Fibroblast of pulmonary artery (primary cell): ENCODE results near the gene STK17B.

Source experiments
- DNase-seq: peaks from one replicate; pipeline ENCODE4 v3.0.0-alpha.2; 2010; ENCODE audit warnings: low read depth
- H3K4me3 ChIP-seq: replicated peaks from 2 replicates; pipeline ENCODE4 v1.5.1; 2011; ENCODE audit warnings: low read depth, mild to moderate bottlenecking, control low read depth, low read length, moderate library complexity
- TF ChIP-seq, protein P1 (sequence below): IDR thresholded peaks from 2 replicates; pipeline ENCODE4 v1.5.1; 2011; ENCODE audit warnings: mild to moderate bottlenecking, control low read depth, low read length, inconsistent platforms; ENCODE audit errors: missing control alignments

The STK17B gene

DNA sequence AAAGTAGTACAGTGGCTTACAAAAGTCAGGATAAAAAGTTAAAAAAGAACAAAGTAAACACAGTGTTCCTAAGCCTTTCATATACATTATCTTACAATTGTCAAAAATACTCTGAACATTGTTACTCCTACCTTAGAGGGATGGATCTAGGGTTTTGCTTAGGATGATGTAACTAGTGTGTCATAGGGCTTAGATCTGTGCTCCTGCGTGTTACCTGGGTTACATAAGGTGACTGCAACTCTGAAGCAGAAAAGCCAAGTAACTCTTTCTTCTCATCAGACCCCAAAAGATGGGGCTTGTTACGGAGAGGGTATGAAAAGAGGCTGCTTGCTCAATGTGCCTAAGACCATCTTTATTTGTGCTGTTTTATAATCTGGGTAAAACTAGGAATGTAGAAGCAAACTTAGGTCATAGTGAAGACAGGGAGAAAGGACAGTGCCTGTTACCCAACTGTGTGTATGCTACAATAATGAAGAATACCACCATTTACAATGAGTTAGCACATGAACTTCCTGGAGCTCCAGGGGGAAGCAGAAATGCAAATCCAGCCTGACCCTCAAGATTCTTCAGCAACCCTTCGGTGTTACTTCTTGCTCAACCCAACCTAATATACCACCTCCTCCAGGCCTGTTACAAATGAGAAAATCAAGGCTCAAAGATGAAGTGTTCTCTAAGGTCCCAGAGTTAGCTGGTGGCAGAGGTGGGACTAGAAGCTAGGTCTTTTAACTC, 42.0 kb upstream of the STK17B start:
- H3K4me3 ChIP-seq, result no peak overlapping the region
- no peak for DNase-seq
- TF ChIP-seq, protein P1, sequence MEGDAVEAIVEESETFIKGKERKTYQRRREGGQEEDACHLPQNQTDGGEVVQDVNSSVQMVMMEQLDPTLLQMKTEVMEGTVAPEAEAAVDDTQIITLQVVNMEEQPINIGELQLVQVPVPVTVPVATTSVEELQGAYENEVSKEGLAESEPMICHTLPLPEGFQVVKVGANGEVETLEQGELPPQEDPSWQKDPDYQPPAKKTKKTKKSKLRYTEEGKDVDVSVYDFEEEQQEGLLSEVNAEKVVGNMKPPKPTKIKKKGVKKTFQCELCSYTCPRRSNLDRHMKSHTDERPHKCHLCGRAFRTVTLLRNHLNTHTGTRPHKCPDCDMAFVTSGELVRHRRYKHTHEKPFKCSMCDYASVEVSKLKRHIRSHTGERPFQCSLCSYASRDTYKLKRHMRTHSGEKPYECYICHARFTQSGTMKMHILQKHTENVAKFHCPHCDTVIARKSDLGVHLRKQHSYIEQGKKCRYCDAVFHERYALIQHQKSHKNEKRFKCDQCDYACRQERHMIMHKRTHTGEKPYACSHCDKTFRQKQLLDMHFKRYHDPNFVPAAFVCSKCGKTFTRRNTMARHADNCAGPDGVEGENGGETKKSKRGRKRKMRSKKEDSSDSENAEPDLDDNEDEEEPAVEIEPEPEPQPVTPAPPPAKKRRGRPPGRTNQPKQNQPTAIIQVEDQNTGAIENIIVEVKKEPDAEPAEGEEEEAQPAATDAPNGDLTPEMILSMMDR, result no peak

DNA sequence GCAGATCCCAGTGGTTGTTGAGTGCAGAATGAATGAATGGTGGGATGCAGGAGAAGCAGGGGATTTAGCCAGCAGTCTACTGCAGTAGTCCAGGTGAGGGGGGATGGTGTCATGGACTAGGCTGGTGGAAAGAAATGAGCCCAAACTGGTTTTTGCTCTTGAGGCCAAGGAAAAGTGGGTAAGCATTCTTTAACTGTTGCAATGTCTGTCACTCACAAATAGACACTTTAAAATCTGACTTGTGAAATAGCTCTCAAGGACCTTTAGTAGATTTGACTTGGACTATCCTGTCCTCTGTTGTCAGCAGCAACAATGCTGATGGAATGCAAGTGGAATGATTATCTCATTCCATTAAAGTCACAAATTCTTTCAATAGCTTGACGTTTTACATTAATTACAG, 37.5 kb upstream of the STK17B start:
- TF ChIP-seq, protein P1, result no peak
- DNase-seq, result no peak
- H3K4me3 ChIP-seq, result no peak overlapping the region

DNA sequence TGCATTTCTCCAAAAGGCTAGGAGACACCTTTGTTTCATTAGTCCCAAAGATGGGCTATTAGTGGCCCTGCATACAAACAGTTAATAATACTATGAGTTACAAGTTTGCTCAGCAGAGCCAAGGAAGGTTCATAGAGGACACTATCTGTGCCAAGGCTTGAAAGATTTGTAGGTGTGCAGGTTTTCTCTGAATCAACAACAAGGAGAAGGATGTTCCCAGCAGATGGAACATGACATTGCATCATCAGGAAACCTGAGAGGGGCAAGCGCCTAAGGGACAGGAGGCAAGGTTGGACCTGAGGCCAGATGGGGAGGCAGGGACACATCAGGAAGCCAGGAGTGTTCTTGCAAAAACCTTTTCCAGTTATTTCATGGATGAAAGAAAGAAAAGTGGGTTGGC, 35.4 kb upstream of the STK17B start:
- TF ChIP-seq, protein P1, result no peak
- DNase-seq, result no peak
- H3K4me3 ChIP-seq, result no peak overlapping the region

DNA sequence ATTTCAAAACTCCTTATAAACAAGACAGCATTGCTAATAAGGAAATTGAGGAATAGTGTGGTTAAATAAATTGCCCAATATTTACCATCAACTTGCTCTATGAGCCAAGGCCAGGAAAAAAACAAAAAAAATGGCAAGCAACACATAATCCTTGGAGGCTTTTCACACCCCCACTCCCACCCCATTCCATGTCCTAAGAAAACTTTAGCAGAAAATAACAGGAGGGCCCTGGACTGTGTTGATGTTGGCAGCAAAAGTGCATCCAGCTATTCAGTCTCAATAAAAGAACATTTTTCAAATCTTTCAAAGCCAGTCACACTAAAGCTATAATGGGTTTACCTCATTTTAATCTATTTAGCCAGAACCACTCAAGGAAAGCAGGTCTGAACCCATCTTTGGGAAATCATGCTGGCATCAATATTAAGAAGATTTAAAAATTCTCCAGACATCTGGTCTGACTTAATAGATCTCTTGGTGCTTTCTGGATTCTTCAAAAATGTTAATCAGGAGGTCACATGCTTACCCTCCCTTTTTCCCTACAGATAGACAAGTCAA, 34.6 kb upstream of the STK17B start:
- no peak overlapping the region for H3K4me3 ChIP-seq
- DNase-seq, result peak; percentile 78
- TF ChIP-seq, protein P1, result no peak

DNA sequence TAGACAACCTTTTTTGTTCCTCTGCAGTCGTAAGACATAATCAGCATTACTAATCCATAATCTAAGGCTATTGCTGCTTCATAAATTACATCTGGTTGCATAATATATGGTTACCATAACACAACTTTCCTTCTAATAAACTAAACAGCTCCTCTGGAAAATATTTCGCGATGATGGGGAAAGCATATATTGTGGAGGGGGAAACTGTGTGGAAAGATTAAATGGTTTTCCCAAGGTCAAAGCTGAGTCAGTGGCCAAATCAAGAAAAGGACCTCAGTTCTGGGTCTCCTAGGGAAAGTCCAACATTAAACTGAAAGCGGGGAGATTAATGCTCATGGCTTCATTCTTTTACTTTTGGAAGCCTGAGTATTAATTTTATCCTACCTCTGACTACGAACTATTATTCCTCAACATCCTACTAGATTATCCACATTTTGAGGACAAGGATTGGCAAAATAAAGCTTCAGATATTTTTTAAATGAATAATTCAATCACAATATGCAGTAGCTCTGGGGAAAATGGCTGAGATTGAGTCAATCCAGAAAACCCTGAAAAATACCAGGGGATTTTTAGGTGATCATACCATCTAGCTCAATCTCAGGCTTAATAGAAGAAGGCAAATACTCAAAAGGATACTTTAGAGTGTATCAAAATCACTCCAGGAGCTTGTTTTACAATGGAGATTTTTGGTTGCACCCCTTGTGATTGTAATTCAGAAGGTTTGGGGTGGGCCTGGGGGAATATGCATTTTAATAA, 33.8 kb upstream of the STK17B start:
- TF ChIP-seq, protein P1, result no peak
- no peak for DNase-seq
- no peak overlapping the region for H3K4me3 ChIP-seq

DNA sequence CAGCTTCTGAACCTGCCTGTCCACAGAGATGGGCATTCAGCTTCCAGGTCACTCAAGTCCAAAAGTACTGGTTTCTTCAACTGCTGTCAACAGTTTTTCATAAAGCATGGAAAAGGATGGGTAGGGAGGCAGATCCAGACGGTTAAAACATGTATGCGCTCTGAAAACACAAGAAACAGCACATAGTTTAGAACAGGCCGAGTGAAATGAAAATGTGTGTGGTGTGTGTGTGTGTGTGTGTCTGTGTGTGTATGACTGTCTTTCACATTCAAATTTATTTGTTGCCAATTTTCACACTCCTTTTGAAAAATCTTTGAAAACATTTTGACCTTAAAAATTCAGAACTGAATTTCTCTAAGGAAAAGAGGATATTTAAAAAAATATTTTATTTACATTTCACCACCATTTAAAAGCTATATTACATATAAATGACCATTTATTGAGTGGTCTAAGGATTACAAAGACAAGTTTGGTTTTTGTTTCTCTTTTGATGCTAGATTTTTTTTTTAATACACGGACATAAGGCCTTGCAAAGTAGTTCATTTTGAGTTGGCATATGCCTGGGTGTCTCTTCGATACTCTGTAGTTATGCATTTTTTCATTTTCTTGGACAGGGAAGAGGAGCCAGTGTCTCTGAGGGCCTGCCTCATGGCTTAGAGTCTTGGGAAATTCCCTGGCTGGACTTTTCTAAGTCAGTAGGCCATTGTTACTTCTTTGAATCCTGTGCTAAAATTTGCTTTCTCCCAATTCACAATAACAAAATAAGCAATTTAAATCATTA, 30.0 kb upstream of the STK17B start:
- H3K4me3 ChIP-seq, result no peak overlapping the region
- peak; percentile 20 for DNase-seq
- TF ChIP-seq, protein P1, result no peak
